Liver (tissue), 9 donors: Measurements from ENCODE around the gene GALNT14. TPM values are rescaled to one million over a fixed set of nuclear protein-coding genes. Genes with fewer than 3 reads are reported as not detected.

Experiments used
- DNase-seq: peaks from one replicate; pipeline ENCODE4 v3.0.0-alpha.2; 2017; ENCODE audit warnings: low spot score
- H3K27ac ChIP-seq, 2 donors: one replicate each; pipeline ENCODE4 v1.7.0; 2013; ENCODE audit warnings: inconsistent platforms in 2 of 2, low read length in 2 of 2, control low read depth in 1 of 2, low read depth in 1 of 2, mild to moderate bottlenecking in 1 of 2
- H3K27me3 ChIP-seq, 4 donors: one replicate each; pipeline versions ENCODE4 v1.6.1 to v1.7.0; 2013; ENCODE audit warnings: low read length in 3 of 4, inconsistent platforms in 1 of 4, mild to moderate bottlenecking in 1 of 4, moderate library complexity in 1 of 4; ENCODE audit not compliant: control insufficient read depth in 4 of 4, insufficient read depth in 4 of 4
- H3K36me3 ChIP-seq, 4 donors: one replicate each; pipeline versions ENCODE4 v1.6.1 to v1.7.0; 2013; ENCODE audit warnings: low read length in 3 of 4, mild to moderate bottlenecking in 3 of 4, low read depth in 1 of 4, moderate library complexity in 1 of 4; ENCODE audit not compliant: control insufficient read depth in 4 of 4, insufficient read depth in 3 of 4
- H3K4me1 ChIP-seq, 4 donors: one replicate each; pipeline versions ENCODE4 v1.6.1 to v1.7.0; 2013; ENCODE audit warnings: low read length in 3 of 4, mild to moderate bottlenecking in 3 of 4, moderate library complexity in 1 of 4; ENCODE audit not compliant: control insufficient read depth in 4 of 4, insufficient read depth in 4 of 4
- H3K4me3 ChIP-seq, 3 donors: one replicate each; pipeline versions ENCODE4 v1.6.1 to v1.7.0; 2013; ENCODE audit warnings: low read length in 3 of 3, control low read depth in 1 of 3, low read depth in 1 of 3, mild to moderate bottlenecking in 1 of 3
- H3K9ac ChIP-seq, 2 donors: one replicate each; pipeline ENCODE4 v1.7.0; 2013; ENCODE audit warnings: low read length in 2 of 2, mild to moderate bottlenecking in 2 of 2, moderate library complexity in 2 of 2, control low read depth in 1 of 2, low read depth in 1 of 2
- H3K9me3 ChIP-seq, 4 donors: one replicate each; pipeline versions ENCODE4 v1.6.1 to v1.7.0; 2013; ENCODE audit warnings: low read length in 3 of 4; ENCODE audit not compliant: control insufficient read depth in 4 of 4
- EGR1 ChIP-seq, 2 donors: IDR thresholded peaks; 2 replicates each; pipeline ENCODE4 v1.6.1; 2016 to 2018; ENCODE audit warnings: antibody characterized with exemption in 2 of 2, low read depth in 2 of 2
- FOXA1 ChIP-seq: IDR thresholded peaks from 2 replicates; pipeline ENCODE4 v1.6.1; 2016; ENCODE audit warnings: antibody characterized with exemption
- FOXA2 ChIP-seq: IDR thresholded peaks from 2 replicates; pipeline ENCODE4 v1.6.1; 2016; ENCODE audit warnings: antibody characterized with exemption
- GABPA ChIP-seq, 2 donors: IDR thresholded peaks in 1 of 2; conservative IDR thresholded peaks in 1 of 2; 2 replicates each; pipeline ENCODE4 v1.6.1; 2016; ENCODE audit warnings: antibody characterized with exemption in 2 of 2, mild to moderate bottlenecking in 1 of 2, moderate library complexity in 1 of 2
- HNF4G ChIP-seq: IDR thresholded peaks from 2 replicates; pipeline ENCODE4 v1.6.1; 2016; ENCODE audit warnings: antibody characterized with exemption
- JUND ChIP-seq, 2 donors: IDR thresholded peaks; 2 replicates each; pipeline ENCODE4 v1.6.1; 2016; ENCODE audit warnings: antibody characterized with exemption in 2 of 2
- RXRA ChIP-seq, 2 donors: IDR thresholded peaks; 2 replicates each; pipeline ENCODE4 v1.6.1; 2017 to 2018; ENCODE audit warnings: antibody characterized with exemption in 2 of 2, mild to moderate bottlenecking in 1 of 2
- SP1 ChIP-seq: IDR thresholded peaks from 2 replicates; pipeline ENCODE4 v1.6.1; 2018; ENCODE audit warnings: antibody characterized with exemption, mild to moderate bottlenecking
- TAF1 ChIP-seq: conservative IDR thresholded peaks from 2 replicates; pipeline ENCODE4 v1.6.1; 2016; ENCODE audit warnings: antibody characterized with exemption, mild to moderate bottlenecking
- YY1 ChIP-seq: IDR thresholded peaks from 2 replicates; pipeline ENCODE4 v1.6.1; 2016; ENCODE audit warnings: antibody characterized with exemption, mild to moderate bottlenecking
- WGBS: extraction: QIAGEN DNeasy Blood & Tissue Kit; methylation state at CpG from one replicate; pipeline ENCODE4 v1.1.7; 2013; 5-methylcytosine and 5-hydroxymethylcytosine counted together
- polyA plus RNA-seq, 2 donors: library from polyadenylated mRNA; stranded (reverse) in 1 of 2; unstranded in 1 of 2; fragments of 200-250 nt in 1 of 2; fragments of >200 nt in 1 of 2; fragmentation: Nextera tagmentation in 1 of 2; extraction: Ambion mirVana in 1 of 2; gene quantifications; one replicate each; pipeline versions ENCODE4 v1.2.1 to v1.2.3, GENCODE V29; 2013 to 2015
- total RNA-seq, 2 donors: library from RNA; depleted of rRNA; stranded (reverse); fragments of >200 nt; gene quantifications; one replicate each; pipeline ENCODE4 v1.2.3, GENCODE V29; 2014
- TF ChIP-seq, protein P1 (sequence below): IDR thresholded peaks from 2 replicates; pipeline ENCODE4 v1.6.1; 2016; ENCODE audit warnings: antibody characterized with exemption
- TF ChIP-seq, protein P2 (sequence below): fragments of 150-350 bp; IDR thresholded peaks from 2 replicates; pipeline ENCODE4 v1.5.1; 2017; ENCODE audit warnings: improper control_type of control experiment, low read depth, low read length; ENCODE audit not compliant: missing input control
- TF ChIP-seq, protein P3 (sequence below): IDR thresholded peaks from 2 replicates; pipeline ENCODE4 v1.6.1; 2016; ENCODE audit warnings: antibody characterized with exemption, mild to moderate bottlenecking
- TF ChIP-seq, protein P4 (sequence below): IDR thresholded peaks from 2 replicates; pipeline ENCODE4 v1.6.1; 2016; ENCODE audit warnings: antibody characterized with exemption
- donor health status: healthy.
- donor health status: healthy.
- donor health status: healthy.
- donor health status: healthy.
- donor health status: healthy.

GALNT14 gene
- total and polyA plus RNA-seq, 4 donors, result 0.86 to 2.0 (median 1.5) TPM

DNA sequence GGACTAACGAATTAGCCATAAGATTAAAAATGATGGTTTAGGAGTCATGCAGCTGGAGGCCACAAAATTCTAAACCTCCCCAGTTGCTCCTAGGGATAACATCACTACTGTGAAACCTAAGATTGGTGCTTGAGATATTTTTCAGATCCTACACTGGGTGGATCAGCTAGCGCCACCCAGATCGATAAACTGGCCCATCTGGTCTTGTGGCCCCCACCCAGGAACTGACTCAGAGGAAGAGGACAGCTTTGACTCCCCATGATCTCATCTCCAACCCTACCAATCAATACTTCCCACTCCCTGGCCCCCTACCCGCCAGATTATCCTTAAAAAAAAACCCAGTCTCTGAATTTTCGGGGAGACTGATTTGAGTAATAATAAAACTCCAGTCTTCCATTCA lies 5.5 kb downstream of the GALNT14 start:
- Histone ChIP-seq H3K27me3 (peaks cover 0 to 7% (median 3%) of the 10 kb centered on the region in 4 donors), H3K4me3 (no peak overlapping the region), H3K36me3 (no peaks in the 10 kb centered on the region), H3K27ac (no peak overlapping the region), H3K9me3 (no peaks in the 10 kb centered on the region), H3K4me1 (peaks cover 6 to 9% (median 8%) of the 10 kb centered on the region in 4 donors), H3K9ac (no peak overlapping the region)
- no peak for DNase-seq
- TF ChIP-seq SP1, result no peak
- TF ChIP-seq, protein P1, sequence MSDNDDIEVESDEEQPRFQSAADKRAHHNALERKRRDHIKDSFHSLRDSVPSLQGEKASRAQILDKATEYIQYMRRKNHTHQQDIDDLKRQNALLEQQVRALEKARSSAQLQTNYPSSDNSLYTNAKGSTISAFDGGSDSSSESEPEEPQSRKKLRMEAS, result no peak
- TF ChIP-seq TAF1, result no peak
- TF ChIP-seq RXRA (IDR thresholded peaks at IDR 0.05), result no peak
- no peak for TF ChIP-seq FOXA1
- TF ChIP-seq GABPA (IDR thresholded peaks at IDR 0.05 in 1 of 2, conservative IDR thresholded peaks at IDR 0.05 in 1 of 2), result no peak
- TF ChIP-seq, protein P2, sequence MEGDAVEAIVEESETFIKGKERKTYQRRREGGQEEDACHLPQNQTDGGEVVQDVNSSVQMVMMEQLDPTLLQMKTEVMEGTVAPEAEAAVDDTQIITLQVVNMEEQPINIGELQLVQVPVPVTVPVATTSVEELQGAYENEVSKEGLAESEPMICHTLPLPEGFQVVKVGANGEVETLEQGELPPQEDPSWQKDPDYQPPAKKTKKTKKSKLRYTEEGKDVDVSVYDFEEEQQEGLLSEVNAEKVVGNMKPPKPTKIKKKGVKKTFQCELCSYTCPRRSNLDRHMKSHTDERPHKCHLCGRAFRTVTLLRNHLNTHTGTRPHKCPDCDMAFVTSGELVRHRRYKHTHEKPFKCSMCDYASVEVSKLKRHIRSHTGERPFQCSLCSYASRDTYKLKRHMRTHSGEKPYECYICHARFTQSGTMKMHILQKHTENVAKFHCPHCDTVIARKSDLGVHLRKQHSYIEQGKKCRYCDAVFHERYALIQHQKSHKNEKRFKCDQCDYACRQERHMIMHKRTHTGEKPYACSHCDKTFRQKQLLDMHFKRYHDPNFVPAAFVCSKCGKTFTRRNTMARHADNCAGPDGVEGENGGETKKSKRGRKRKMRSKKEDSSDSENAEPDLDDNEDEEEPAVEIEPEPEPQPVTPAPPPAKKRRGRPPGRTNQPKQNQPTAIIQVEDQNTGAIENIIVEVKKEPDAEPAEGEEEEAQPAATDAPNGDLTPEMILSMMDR, result no peak
- WGBS, result 96% methylated on average over 5 of the region's 5 CpGs

DNA sequence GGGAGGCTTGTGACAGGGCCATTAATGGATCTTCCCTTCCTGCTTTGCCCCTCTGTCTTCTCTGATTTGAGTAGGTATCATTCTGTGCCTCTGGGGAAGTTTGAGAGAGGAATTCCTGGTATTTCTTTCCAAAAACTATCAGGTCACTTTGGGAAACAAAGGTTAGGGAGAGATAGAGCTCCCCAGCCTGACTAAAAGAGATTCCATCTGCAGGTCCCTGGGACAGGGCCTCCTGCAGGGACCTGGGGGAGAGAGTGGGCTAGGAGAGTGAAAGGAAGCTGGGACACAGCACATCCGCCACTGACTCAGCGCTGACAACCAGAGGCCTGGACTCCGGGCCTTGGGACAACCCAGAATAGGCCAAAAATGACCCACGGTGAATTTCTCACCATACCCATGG lies 6.4 kb downstream of the GALNT14 start:
- 74% methylated on average over 4 of the region's 4 CpGs for WGBS
- Histone ChIP-seq H3K27ac (no peak overlapping the region), H3K27me3 (peaks cover 0 to 3% (median 1%) of the 10 kb centered on the region in 4 donors), H3K4me3 (no peak overlapping the region), H3K4me1 (peaks cover 0 to under 1% (median 0%) of the 10 kb centered on the region in 4 donors), H3K9ac (no peak overlapping the region), H3K36me3 (no peaks in the 10 kb centered on the region), H3K9me3 (no peaks in the 10 kb centered on the region)
- no peak for TF ChIP-seq TAF1
- TF ChIP-seq, protein P2, result no peak
- no peak for TF ChIP-seq YY1
- no peak for TF ChIP-seq JUND (IDR thresholded peaks at IDR 0.05)
- no peak for TF ChIP-seq HNF4G
- TF ChIP-seq, protein P3, sequence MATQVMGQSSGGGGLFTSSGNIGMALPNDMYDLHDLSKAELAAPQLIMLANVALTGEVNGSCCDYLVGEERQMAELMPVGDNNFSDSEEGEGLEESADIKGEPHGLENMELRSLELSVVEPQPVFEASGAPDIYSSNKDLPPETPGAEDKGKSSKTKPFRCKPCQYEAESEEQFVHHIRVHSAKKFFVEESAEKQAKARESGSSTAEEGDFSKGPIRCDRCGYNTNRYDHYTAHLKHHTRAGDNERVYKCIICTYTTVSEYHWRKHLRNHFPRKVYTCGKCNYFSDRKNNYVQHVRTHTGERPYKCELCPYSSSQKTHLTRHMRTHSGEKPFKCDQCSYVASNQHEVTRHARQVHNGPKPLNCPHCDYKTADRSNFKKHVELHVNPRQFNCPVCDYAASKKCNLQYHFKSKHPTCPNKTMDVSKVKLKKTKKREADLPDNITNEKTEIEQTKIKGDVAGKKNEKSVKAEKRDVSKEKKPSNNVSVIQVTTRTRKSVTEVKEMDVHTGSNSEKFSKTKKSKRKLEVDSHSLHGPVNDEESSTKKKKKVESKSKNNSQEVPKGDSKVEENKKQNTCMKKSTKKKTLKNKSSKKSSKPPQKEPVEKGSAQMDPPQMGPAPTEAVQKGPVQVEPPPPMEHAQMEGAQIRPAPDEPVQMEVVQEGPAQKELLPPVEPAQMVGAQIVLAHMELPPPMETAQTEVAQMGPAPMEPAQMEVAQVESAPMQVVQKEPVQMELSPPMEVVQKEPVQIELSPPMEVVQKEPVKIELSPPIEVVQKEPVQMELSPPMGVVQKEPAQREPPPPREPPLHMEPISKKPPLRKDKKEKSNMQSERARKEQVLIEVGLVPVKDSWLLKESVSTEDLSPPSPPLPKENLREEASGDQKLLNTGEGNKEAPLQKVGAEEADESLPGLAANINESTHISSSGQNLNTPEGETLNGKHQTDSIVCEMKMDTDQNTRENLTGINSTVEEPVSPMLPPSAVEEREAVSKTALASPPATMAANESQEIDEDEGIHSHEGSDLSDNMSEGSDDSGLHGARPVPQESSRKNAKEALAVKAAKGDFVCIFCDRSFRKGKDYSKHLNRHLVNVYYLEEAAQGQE, result no peak
- TF ChIP-seq GABPA (IDR thresholded peaks at IDR 0.05 in 1 of 2, conservative IDR thresholded peaks at IDR 0.05 in 1 of 2), result no peak
- no peak for TF ChIP-seq FOXA1
- TF ChIP-seq SP1, result no peak
- TF ChIP-seq, protein P4, sequence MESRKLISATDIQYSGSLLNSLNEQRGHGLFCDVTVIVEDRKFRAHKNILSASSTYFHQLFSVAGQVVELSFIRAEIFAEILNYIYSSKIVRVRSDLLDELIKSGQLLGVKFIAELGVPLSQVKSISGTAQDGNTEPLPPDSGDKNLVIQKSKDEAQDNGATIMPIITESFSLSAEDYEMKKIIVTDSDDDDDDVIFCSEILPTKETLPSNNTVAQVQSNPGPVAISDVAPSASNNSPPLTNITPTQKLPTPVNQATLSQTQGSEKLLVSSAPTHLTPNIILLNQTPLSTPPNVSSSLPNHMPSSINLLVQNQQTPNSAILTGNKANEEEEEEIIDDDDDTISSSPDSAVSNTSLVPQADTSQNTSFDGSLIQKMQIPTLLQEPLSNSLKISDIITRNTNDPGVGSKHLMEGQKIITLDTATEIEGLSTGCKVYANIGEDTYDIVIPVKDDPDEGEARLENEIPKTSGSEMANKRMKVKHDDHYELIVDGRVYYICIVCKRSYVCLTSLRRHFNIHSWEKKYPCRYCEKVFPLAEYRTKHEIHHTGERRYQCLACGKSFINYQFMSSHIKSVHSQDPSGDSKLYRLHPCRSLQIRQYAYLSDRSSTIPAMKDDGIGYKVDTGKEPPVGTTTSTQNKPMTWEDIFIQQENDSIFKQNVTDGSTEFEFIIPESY, result no peak
- no peak for TF ChIP-seq EGR1 (IDR thresholded peaks at IDR 0.05; ENCODE audit: low read depth in 2 of 2)
- TF ChIP-seq FOXA2, result no peak
- no peak for DNase-seq
